Measurements from ENCODE around the gene KIF22.

The KIF22 gene

DNA sequence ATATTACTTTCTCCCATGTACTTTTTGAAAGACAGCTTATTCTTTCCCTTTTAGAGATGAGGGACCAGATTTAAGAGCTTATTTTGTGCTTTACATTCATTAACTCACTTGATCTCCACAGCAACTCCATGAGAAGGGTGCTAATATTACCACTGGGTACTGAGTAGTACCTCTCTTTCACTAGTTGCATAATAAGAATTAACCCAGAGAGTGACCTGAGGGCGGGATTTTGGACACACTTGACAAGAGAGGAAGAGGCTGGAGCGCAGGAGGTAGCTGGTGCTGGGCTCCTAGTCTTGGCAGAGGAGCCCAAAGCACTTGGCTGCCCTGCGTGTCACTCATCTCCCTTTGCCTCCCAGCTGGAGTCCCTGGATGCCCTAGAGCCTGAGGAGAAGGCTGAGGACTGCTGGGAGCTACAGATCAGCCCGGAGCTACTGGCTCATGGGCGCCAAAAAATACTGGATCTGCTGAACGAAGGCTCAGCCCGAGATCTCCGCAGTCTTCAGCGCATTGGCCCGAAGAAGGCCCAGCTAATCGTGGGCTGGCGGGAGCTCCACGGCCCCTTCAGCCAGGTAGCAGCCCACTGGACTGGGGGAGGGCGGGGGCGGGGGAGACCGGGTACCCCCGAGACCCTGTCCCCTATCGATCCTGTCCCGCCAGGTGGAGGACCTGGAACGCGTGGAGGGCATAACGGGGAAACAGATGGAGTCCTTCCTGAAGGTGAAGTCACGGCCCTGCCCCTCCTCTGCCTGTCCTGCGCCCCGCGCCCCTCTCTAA, 14.1 kb downstream of the KIF22 start:
- no peak for DNase-seq

DNA sequence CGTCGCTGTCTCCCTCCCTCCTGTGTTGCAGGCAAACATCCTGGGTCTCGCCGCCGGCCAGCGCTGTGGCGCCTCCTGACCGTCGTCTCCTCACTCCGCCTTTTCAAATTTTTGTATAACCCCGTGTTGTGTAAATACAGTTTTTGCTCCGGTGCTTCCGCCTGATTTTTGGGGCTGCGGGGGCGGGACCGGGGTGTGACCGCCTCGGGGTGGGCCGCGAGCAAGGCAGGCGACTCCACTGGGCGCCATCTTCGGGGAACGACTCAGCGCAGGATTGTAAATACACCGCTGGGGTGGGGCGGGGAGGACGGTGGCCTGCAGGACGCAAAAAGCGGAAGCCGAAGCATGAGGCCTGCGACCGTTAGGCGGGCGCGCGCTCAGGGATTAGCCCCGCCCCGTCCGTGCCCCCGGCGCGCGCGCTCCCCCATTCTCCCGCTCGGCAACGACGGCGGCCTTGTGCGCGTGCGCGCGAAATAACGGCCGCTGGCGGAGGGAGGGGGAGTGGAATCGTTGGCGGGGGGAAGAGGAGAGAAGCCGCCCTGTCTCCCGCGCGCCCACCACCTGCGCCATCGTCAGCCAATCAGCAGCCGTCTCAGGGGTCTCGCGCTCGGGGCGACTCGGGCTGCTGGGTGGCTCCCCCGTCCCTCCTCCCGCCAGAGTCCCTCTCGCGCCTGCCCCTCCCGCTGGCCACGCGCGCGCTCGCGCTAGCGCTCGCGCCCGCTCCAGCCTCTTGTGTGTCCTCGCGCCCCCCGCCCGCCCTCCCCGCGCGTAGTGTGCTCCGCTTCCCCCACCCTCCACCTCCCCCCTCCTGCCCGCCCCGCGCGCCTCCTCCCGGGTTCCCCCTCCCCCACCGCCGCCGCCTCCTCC, 14.9 kb downstream of the KIF22 start:
- peak; percentile 98 for DNase-seq

DNA sequence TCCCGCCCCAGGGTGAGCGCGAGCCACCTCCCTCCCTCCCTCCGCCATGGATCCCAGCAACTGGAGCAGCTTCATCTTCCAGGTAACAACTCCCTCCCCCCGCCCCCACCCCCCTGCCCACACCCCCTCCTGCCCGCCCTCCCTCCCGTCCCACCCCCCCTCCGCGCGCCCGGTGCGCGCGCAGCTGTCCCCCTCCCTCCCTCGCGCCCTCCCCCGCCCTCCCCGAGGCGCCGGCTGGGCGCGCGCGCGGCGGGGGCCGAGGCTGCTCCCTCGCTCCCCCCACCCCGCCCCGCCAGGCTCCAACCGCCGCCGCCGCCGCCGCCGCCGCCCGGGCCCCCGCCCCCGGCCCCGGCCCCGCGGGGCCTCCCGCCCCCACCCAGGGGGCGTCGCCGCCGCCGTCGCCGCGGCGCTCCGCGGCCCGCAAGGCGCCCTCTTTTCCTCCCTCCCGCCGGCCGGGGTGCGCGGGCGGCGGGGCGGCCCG, 15.6 kb downstream of the KIF22 start, which contains the start of gene MAZ:
Gene MAZ, plus strand, starts transcription at position 431 of the 481 bp plus-strand sequence. CDS start 173 bp downstream, outside the sequence.
- DNase-seq, result peak; percentile 72

DNA sequence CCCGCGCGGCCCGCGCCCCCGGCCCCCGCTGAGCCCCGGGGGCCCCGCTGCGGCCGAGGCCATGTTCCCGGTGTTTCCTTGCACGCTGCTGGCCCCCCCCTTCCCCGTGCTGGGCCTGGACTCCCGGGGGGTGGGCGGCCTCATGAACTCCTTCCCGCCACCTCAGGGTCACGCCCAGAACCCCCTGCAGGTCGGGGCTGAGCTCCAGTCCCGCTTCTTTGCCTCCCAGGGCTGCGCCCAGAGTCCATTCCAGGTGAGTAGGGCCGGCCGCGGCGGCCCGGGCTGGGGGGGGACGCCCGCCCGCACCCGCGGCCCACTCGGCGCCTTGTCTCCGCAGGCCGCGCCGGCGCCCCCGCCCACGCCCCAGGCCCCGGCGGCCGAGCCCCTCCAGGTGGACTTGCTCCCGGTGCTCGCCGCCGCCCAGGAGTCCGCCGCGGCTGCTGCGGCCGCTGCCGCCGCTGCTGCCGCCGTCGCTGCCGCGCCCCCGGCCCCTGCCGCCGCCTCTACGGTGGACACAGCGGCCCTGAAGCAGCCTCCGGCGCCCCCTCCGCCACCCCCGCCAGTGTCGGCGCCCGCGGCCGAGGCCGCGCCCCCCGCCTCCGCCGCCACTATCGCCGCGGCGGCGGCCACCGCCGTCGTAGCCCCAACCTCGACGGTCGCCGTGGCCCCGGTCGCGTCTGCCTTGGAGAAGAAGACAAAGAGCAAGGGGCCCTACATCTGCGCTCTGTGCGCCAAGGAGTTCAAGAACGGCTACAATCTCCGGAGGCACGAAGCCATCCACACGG, 16.3 kb downstream of the KIF22 start:
- DNase-seq, result peak; percentile 63

DNA sequence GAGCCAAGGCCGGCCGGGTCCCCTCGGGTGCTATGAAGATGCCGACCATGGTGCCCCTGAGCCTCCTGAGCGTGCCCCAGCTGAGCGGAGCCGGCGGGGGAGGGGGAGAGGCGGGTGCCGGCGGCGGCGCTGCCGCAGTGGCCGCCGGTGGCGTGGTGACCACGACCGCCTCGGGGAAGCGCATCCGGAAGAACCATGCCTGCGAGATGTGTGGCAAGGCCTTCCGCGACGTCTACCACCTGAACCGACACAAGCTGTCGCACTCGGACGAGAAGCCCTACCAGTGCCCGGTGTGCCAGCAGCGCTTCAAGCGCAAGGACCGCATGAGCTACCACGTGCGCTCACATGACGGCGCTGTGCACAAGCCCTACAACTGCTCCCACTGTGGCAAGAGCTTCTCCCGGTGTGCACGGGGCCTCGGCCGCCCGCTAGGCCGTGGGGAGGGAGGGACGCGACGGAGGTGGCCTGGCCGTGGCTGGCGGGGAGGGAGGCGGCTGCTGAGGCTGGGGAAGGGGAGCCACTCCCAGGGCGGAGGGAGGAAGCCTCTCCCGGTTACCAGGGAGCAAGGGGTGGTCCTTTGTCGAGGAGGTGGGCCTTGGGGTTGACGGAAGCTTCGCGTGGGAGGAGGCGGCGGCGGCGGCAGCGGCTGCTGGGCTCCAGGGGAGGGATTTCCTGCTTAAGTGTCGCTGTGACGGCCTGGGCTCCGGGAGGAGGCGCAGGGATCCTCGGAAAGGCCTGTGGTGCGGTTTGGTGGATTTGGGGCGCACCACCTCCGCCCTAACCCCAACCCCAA, 17.1 kb downstream of the KIF22 start:
- DNase-seq, result peak; percentile 85

DNA sequence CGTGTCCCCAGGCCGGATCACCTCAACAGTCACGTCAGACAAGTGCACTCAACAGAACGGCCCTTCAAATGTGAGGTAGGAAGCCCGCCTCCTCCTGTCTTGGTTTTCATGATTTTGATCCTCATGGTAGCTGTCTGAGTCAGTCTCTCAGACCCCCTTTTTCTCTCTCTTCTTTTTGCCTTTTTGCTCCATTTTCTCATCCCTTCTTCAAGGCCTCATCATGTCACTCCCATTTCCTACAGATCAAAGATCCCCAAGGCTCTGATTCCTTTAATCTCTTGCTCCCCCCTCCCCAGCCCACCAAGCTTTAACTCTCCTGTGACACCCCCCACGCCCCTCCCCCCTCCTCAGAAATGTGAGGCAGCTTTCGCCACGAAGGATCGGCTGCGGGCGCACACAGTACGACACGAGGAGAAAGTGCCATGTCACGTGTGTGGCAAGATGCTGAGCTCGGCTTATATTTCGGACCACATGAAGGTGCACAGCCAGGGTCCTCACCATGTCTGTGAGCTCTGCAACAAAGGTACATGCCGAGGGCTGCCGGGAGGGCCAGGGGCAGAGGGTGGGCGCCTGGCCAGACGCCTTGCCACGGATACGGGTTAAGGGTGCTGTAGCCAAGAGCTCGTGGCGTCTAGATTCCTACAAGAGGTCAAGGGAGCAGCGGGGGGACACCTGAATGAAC, 17.8 kb downstream of the KIF22 start:
- DNase-seq, result peak; percentile 44

DNA sequence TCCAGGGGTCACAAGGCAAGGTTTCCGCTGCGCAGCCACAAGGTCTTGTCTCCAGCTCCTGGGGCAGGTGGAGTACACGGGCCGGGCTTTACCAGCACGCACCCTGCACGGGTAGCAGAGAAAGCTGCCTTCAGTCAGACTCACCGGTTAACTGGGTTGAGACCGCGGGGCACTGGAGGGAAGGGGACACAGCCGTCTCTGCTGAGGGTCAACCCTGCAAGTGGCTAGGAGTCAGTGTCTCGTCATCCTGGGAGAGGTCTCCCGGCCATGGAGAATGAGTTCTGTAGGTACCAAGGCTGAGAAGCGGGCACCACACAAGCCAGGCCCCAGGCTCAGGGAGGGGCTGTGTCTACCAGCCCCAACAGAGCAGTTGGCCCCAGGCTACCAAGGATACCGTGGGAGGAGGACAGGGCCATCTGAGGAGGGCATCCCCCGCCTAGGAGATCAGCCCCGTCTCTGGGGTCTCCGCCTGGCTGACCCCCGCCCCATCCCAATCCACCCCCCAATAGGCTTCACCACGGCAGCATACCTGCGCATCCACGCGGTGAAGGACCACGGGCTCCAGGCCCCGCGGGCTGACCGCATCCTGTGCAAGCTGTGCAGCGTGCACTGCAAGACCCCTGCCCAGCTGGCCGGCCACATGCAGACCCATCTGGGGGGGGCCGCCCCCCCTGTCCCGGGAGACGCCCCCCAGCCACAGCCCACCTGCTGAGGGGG, 18.6 kb downstream of the KIF22 start:
- DNase-seq, result no peak

DNA sequence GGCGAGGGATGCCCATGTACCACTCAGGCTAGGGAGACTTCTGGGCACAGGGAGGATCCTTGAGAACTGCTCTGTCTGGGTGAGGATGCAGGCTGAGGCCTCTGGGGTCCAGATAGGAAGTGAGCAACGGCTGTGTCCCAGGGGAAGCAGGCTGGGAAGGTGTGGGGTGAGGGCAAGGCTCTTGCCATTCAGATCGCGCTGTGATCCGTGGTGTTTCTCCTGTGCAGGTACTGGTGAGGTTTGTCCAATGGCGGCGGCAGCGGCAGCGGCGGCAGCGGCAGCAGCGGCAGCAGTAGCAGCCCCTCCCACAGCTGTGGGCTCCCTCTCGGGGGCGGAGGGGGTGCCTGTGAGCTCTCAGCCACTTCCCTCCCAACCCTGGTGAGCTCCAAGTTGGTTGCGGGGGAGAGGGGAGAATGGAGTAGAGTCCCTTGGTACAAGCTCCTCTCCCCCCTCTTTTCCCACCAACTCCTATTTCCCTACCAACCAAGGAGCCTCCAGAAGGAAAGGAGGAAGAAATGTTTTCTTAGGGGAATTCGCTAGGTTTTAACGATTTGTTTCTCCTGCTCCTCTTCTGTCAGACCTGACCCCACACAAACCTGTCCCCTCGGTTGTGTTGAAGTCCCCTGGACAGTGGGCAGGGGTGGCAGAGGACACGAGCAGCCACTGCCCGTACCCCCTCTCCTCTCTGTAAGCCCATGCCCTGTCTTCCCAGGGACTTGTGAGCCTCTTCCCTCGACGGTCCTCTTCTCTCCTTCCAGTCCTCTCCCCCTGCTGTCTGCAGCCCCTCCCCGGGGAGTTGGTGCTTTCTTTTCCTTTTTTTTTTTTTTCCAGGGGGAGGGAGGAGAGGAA, 19.5 kb downstream of the KIF22 start:
- peak; percentile 47 for DNase-seq

DNA sequence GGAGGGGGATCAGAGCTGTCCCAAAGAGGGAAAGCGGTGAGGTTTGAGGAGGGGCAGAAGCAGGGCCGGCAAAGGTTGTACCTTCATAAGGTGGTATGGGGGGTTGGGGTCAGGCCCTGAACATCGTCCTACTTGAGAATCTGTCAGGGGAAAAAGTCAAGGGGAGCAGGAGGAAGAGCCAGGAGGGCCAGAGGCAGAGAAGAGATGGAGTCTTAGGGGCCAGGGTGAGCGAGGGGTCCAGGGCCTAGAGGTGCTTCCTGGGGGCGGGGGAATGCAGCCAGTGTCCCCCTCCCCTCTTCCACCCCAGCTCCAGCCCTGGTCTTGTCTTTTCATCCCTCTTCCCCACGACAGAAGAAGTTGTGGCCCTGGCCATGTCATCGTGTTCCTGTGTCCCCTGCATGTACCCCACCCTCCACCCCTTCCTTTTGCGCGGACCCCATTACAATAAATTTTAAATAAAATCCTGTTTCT, 20.2 kb downstream of the KIF22 start:
- no peak for DNase-seq

DNA sequence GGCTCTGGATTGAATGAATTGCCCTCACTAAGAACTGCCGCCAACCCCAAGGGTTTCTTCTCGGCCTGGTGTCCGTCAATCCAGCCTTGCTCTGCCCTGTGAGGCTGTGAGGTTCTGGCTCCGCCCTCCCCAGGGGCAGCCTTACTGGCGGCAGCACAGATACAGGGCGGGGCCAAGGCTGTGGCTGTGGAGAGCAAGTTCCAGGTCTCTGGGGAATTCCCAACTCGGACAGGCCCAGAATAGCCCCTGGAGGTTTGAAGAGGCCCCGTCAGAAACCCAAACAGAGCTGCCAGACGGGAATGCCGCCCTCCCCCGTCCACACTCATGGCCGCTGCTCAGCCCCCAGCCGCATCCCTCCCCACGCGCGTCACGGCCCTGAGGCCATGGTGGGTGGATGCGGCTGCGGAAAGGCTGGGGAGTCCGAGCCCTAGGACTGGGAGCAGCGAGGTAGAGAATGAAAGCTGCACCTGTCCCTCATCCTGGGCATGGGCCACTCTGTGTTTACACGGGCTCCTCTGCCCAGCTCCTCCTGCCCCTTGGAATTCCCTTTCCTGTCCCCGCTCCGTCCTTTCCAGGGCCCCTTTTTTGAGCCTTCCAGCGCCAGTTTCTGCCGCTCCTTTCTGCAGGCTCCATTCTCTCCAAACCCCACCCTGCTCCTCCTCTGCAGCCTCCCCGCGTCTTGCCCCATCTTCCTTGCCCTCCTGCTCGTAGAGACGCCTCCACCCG, 20.8 kb downstream of the KIF22 start:
- peak; percentile 74 for DNase-seq

DNA sequence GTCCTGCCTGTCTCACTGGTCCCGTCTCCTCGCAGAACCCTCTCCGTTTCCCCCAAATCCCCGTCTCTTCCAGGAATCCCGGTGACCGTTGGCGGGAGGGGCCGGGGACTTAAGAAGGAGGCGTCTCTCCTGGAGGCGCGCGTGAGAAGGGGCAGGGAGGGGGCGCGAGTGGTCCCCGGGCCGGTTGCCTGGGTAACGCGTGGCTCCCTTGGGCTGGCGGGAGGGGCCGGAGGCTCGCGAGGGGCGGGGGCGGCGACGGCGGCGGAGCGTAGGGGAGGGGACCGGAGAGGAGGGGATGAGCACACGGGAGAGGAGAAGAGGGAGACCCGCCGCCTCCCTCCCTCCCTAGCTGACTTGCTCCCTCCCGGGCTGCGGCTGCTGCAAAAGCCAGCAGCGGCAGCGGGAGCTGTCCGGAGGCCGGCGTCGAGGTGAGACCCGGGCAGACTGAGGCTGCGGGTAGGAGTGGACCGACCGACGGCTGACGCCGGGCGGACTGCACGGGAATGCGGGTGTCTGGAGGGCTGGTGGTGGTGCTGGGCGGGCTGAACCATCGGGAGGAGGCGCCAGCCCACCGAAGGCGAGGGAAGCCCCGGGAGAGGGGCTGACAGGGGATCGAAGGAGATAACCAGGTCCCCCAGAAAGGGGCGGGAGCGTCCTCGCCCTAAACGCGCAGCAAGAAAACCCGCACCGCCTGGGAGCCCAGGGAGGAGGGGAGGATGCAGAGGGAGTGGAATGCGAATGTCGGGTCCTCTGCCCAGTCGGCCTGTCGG, 21.5 kb downstream of the KIF22 start, which contains the start of gene PRRT2:
Gene PRRT2, plus strand, starts transcription at position 298 of the 770 bp plus-strand sequence. CDS start 862 bp downstream, outside the sequence.
- DNase-seq, result peak; percentile 55

DNA sequence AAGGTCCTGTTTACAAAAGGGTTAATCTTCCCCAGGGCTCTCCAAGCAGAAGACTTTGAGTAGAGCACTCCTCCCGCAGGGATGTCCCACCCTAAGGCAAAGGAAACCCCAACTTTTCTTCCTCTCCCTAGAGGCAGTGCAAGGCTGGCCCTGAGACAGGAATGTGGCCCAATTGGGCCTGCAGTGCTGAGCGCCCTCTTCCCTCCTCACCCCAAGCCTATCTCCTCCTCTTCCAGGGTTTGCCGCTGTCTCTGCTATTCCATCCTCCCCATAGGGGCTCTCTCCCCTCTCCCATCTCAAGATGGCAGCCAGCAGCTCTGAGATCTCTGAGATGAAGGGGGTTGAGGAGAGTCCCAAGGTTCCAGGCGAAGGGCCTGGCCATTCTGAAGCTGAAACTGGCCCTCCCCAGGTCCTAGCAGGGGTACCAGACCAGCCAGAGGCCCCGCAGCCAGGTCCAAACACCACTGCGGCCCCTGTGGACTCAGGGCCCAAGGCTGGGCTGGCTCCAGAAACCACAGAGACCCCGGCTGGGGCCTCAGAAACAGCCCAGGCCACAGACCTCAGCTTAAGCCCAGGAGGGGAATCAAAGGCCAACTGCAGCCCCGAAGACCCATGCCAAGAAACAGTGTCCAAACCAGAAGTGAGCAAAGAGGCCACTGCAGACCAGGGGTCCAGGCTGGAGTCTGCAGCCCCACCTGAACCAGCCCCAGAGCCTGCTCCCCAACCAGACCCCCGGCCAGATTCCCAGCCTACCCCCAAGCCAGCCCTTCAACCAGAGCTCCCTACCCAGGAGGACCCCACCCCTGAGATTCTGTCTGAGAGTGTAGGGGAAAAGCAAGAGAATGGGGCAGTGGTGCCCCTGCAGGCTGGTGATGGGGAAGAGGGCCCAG, 22.4 kb downstream of the KIF22 start:
- DNase-seq, result no peak

DNA sequence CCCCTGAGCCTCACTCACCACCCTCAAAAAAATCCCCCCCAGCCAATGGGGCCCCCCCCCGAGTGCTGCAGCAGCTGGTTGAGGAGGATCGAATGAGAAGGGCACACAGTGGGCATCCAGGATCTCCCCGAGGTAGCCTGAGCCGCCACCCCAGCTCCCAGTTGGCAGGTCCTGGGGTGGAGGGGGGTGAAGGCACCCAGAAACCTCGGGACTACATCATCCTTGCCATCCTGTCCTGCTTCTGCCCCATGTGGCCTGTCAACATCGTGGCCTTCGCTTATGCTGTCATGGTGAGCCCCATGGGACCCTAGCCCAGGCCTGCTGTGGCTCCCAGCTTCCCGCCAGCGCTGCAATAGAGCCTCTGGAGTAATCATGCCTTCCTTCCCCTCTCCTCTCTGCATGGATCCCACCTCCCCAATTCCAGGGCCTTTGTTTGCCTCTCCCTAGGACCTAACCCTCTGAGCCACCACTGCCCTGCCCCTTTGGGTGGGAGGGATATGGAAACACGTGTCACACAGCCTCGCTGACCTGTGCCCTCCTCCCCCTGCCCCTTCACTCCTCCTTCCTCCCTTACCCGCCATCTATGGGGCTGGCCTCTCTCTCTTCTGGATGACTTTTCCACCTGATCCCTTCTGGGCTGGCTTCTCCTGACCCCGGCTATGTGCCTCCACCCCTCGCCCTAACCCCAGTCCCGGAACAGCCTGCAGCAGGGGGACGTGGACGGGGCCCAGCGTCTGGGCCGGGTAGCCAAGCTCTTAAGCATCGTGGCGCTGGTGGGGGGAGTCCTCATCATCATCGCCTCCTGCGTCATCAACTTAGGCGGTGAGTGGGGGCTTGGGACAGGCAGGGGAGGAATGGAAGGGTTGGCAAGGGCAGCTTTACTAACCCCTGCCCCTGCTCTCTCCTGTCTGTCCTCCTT, 23.4 kb downstream of the KIF22 start:
- DNase-seq, result no peak

DNA sequence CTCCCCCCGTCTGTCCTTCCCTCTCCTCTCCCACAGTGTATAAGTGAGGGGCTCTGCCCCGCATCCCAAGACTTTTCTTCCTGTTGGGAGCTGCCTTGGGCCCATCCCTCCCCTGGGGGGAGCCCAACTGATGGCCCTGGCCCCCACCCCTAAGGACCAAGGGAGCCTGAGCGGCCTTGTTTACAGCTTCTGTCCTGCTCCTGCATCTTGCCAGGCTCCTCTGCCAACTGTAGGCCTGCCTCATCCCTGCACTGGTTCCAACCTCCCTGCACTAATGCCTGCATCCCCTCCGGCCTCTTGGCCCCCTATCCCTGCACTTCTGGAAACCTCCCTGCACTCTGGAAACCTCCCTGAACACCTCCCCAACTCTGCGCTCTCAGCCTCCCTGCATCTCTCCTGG, 24.0 kb downstream of the KIF22 start:
- no peak for DNase-seq

DNA sequence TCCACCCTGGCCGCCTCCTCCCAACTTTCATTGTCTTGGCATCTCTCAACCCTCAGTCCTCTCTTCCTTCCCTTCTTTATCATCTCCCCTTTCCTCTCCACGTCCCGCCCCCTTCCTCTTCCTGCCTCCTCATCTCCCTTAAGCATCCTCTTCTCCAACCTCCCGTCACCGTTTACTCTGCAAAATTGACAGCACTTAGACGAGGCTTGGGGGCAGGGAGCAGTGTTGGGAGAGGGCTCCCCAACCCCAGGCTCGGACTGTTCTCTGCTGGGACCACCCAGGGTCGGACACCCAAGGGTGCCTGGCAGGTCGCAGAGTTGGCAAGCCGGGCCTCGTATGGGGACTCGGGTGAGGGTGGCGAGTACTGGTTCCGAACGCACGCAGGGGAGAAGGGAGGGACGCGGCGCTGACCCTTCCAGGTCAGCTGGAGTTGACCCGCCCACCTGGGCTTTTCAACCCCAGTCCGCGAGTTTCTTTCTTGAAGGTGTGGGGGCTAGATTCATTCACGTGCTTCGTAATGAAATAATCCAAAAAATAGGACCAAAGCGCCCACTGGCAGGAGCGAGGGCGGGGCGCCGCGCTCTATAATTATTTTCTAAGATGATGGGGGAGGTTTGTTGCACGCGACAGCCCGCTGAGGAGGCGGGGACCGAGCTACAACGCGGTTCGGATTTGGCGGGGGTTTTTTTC, 24.6 kb downstream of the KIF22 start:
- DNase-seq, result peak; percentile 67

Data from activated naive CD4-positive, alpha-beta T cell treated with Interleukin-2 at 50 U/mL for 16 hours (primary cell).